ENCODE data around the gene WDFY4. TPM values are rescaled to one million over a fixed set of nuclear protein-coding genes. Genes with fewer than 3 reads are reported as not detected.

WDFY4 gene
- total and polyA plus RNA-seq, 2 donors (not counting 3 experiments of a cell fraction or from before 2014, with no cell fraction given) = 10.1 to 10.2 TPM

DNA sequence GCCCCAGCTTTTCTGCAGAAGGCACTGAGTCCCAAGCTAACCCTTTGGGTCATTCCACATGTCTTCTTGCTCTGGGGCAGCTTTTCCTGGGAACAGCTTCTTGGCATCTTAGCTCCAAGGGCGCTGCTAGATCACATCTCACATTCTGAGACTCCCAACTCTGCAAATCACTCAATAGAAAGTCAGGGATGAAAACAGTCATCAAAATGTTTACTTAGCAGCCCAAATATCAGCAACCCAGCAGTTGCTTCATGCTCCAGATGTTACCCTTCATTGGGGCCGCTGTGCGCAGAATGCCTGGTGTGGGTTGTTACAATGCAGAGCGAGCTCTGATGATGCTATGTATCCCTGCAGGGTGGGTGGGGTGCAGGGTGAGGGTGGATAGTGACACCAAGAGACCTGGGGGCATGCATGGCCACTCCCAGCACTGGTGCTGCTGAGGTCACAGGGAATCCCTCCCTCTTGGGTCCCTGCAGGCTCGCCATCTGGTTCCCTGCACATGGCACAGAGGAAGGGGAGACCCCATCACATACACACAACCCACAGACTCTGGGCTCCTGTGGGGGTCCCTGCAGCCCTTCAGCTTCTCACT is 19.0 kb downstream of the WDFY4 start:
- BruUV-seq (replicated peaks) = no TSS peak
- Histone ChIP-seq H3K9me3 (replicated peaks; ENCODE audit: control insufficient read depth, insufficient read depth, low read length) (no peaks in the 10 kb centered on the region), H3K79me2 (ENCODE audit: control insufficient read depth, insufficient read depth, low read length) (no peaks in the 10 kb centered on the region), H2AFZ (ENCODE audit: low read depth, low read length) (no peak overlapping the region), H3K27me3 (ENCODE audit: control insufficient read depth in 2 of 2, insufficient read depth in 2 of 2, low read length in 2 of 2) (peaks cover 0 to 7% of the 10 kb centered on the region in 2 experiments), H3K27ac (ENCODE audit: insufficient read depth, low read depth, low read length) (no peak overlapping the region), H3K4me3 (replicated peaks in 1 of 3; ENCODE audit: insufficient read depth in 1 of 3, low read depth in 1 of 3, low read length in 3 of 3) (no peak overlapping the region), H3K9ac (replicated peaks; ENCODE audit: extremely low read depth, insufficient read depth, low read length) (no peak overlapping the region), H4K20me1 (replicated peaks; ENCODE audit: control insufficient read depth, extremely low read depth, insufficient read depth, low read length) (no peaks in the 10 kb centered on the region), H3K36me3 (ENCODE audit: control insufficient read depth in 2 of 2, extremely low read depth in 1 of 2, insufficient read depth in 2 of 2, low read length in 2 of 2) (no peaks in the 10 kb centered on the region), H3K9me1 (replicated peaks; ENCODE audit: control insufficient read depth, extremely low read depth, insufficient read depth, low read length) (no peaks in the 10 kb centered on the region), H3K4me1 (ENCODE audit: control insufficient read depth, extremely low read depth, insufficient read depth, low read length) (no peaks in the 10 kb centered on the region), H3K4me2 (ENCODE audit: insufficient read depth, low read length) (no peak overlapping the region)
- FAIRE-seq = no peak
- CTCF ChIA-PET = no interaction called here
- POLR2A ChIA-PET = no interaction called here
- intact Hi-C loops (cut with micrococcal nuclease) = no loop called here
- DNase-seq (ENCODE audit: low read depth, low spot score) = no peak
- dilution Hi-C loops (cut with MboI; ENCODE audit: extremely low pct_ligation_motif_present, low sequenced_read_pairs) = no loop called here
- TF ChIP-seq GATA2 (IDR thresholded peaks at IDR 0.05; ENCODE audit: insufficient read depth, insufficient read length, low read depth, low read length) (no peak), FOS (IDR thresholded peaks at IDR 0.05; ENCODE audit: borderline replicate concordance, insufficient read depth, low read length) (no peak), EZH2 (IDR thresholded peaks at IDR 0.05; ENCODE audit: borderline replicate concordance, low read depth, low read length, severe bottlenecking) (no peak), POLR2AphosphoS5 (IDR thresholded peaks at IDR 0.05; ENCODE audit: insufficient read depth, low read depth, low read length) (no peak)

DNA sequence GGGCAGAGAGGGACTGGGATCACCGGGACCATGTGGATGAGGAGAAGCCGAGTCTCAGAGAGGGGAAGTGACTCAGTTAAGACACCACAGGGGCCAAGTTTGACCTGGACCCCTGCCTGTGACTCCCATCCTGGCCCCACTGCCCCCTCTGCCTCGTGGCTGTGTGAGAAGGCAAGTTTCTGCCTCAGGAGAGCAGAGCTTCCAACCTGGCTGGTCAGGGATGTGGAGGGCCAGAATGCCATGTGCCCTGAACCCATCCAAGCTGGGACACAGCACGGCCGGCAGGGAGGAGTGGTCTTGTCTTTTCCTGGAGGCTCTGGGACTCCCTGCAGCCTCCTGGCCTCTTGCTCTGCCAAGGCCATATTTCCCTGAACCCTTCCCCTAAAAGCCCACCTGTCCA is 19.5 kb downstream of the WDFY4 start:
- no peaks in the 10 kb centered on the region for H3K79me2 ChIP-seq (ENCODE audit: control insufficient read depth, insufficient read depth, low read length)
- H2AFZ ChIP-seq (ENCODE audit: low read depth, low read length) = no peak overlapping the region
- no peak overlapping the region for H3K4me2 ChIP-seq (ENCODE audit: insufficient read depth, low read length)
- no peak overlapping the region for H3K4me3 ChIP-seq (replicated peaks in 1 of 3; ENCODE audit: insufficient read depth in 1 of 3, low read depth in 1 of 3, low read length in 3 of 3)
- no peak for TF ChIP-seq POLR2A (IDR thresholded peaks at IDR 0.05; ENCODE audit: low read depth, low read length)
- TF ChIP-seq, protein P1, sequence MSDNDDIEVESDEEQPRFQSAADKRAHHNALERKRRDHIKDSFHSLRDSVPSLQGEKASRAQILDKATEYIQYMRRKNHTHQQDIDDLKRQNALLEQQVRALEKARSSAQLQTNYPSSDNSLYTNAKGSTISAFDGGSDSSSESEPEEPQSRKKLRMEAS (IDR thresholded peaks at IDR 0.05; ENCODE audit: insufficient read depth, insufficient read length) = no peak
- TF ChIP-seq, protein P2, sequence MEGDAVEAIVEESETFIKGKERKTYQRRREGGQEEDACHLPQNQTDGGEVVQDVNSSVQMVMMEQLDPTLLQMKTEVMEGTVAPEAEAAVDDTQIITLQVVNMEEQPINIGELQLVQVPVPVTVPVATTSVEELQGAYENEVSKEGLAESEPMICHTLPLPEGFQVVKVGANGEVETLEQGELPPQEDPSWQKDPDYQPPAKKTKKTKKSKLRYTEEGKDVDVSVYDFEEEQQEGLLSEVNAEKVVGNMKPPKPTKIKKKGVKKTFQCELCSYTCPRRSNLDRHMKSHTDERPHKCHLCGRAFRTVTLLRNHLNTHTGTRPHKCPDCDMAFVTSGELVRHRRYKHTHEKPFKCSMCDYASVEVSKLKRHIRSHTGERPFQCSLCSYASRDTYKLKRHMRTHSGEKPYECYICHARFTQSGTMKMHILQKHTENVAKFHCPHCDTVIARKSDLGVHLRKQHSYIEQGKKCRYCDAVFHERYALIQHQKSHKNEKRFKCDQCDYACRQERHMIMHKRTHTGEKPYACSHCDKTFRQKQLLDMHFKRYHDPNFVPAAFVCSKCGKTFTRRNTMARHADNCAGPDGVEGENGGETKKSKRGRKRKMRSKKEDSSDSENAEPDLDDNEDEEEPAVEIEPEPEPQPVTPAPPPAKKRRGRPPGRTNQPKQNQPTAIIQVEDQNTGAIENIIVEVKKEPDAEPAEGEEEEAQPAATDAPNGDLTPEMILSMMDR (IDR thresholded peaks at IDR 0.05; ENCODE audit: extremely low read depth in 1 of 2, insufficient read depth in 1 of 2, low read depth in 1 of 2, low read length in 2 of 2) = no peak
- TF ChIP-seq JUN (IDR thresholded peaks at IDR 0.05; ENCODE audit: borderline replicate concordance, insufficient read depth, insufficient read length, low read depth) = no peak
- no peak for TF ChIP-seq MYC (IDR thresholded peaks at IDR 0.05; ENCODE audit: low read depth, low read length)
- no peak for TF ChIP-seq POLR2AphosphoS5 (IDR thresholded peaks at IDR 0.05; ENCODE audit: insufficient read depth, low read depth, low read length)
- TF ChIP-seq FOS (IDR thresholded peaks at IDR 0.05; ENCODE audit: borderline replicate concordance, insufficient read depth, low read length) = no peak
- TF ChIP-seq EZH2 (IDR thresholded peaks at IDR 0.05; ENCODE audit: borderline replicate concordance, low read depth, low read length, severe bottlenecking) = no peak
- FAIRE-seq (no peak), DNase-seq (ENCODE audit: low read depth, low spot score) (no peak)
- no peaks in the 10 kb centered on the region for H3K9me1 ChIP-seq (replicated peaks; ENCODE audit: control insufficient read depth, extremely low read depth, insufficient read depth, low read length)
- ChIA-PET POLR2A (no interaction called here), CTCF (no interaction called here)
- dilution Hi-C loops (cut with MboI; ENCODE audit: extremely low pct_ligation_motif_present, low sequenced_read_pairs) = no loop called here
- H3K27ac ChIP-seq (ENCODE audit: insufficient read depth, low read depth, low read length) = no peak overlapping the region
- no TSS peak for BruUV-seq (replicated peaks)
- H4K20me1 ChIP-seq (replicated peaks; ENCODE audit: control insufficient read depth, extremely low read depth, insufficient read depth, low read length) = no peaks in the 10 kb centered on the region
- no peak overlapping the region for H3K9ac ChIP-seq (replicated peaks; ENCODE audit: extremely low read depth, insufficient read depth, low read length)
- no peaks in the 10 kb centered on the region for H3K36me3 ChIP-seq (ENCODE audit: control insufficient read depth in 2 of 2, extremely low read depth in 1 of 2, insufficient read depth in 2 of 2, low read length in 2 of 2)
- H3K4me1 ChIP-seq (ENCODE audit: control insufficient read depth, extremely low read depth, insufficient read depth, low read length) = no peaks in the 10 kb centered on the region
- peaks cover 0 to 7% of the 10 kb centered on the region in 2 experiments for H3K27me3 ChIP-seq (ENCODE audit: control insufficient read depth in 2 of 2, insufficient read depth in 2 of 2, low read length in 2 of 2)
- intact Hi-C loops (cut with micrococcal nuclease) = no loop called here
- no peaks in the 10 kb centered on the region for H3K9me3 ChIP-seq (replicated peaks; ENCODE audit: control insufficient read depth, insufficient read depth, low read length)
